Measurements from ENCODE around the gene NOXA1. TPM values are rescaled to one million over a fixed set of nuclear protein-coding genes. Genes with fewer than 3 reads are reported as not detected.

NOXA1 gene
- total RNA-seq, 1 donor from 2014 or later = 1.0 TPM

- DNase-seq (ENCODE audit: extremely low spot score, unreplicated experiment) = no peak
- H3K9me3 Mint-ChIP-seq (ENCODE audit: unreplicated experiment) = no peaks in the 10 kb centered on the region
- TF ChIP-seq CTCF (IDR thresholded peaks at IDR 0.05) = no peak
- H3K4me3 Mint-ChIP-seq (ENCODE audit: unreplicated experiment) = no peak overlapping the region
- no peak overlapping the region for H3K27ac Mint-ChIP-seq (ENCODE audit: unreplicated experiment)
- H3K27me3 Mint-ChIP-seq (ENCODE audit: unreplicated experiment) = peaks cover 14% of the 10 kb centered on the region
- H3K36me3 Mint-ChIP-seq (ENCODE audit: unreplicated experiment) = no peaks in the 10 kb centered on the region
- H3K4me1 Mint-ChIP-seq (ENCODE audit: unreplicated experiment) = no peaks in the 10 kb centered on the region
These were observed 44.7 kb downstream of the NOXA1 start for GRCh38 chr9:137467896-137468295.

GRCh38 chr9:137470785-137471184 lies 47.6 kb downstream of the NOXA1 start:
- H3K9me3 Mint-ChIP-seq (ENCODE audit: unreplicated experiment) = peaks cover 7% of the 10 kb centered on the region
- DNase-seq (ENCODE audit: extremely low spot score, unreplicated experiment) = no peak
- no peak overlapping the region for H3K27ac Mint-ChIP-seq (ENCODE audit: unreplicated experiment)
- peaks cover 5% of the 10 kb centered on the region for H3K36me3 Mint-ChIP-seq (ENCODE audit: unreplicated experiment)
- H3K27me3 Mint-ChIP-seq (ENCODE audit: unreplicated experiment) = peaks cover 14% of the 10 kb centered on the region
- TF ChIP-seq CTCF (IDR thresholded peaks at IDR 0.05) = no peak
- H3K4me3 Mint-ChIP-seq (ENCODE audit: unreplicated experiment) = no peak overlapping the region
- H3K4me1 Mint-ChIP-seq (ENCODE audit: unreplicated experiment) = no peaks in the 10 kb centered on the region

GRCh38 chr9:137474271-137474670 lies 51.1 kb downstream of the NOXA1 start:
- TF ChIP-seq CTCF (IDR thresholded peaks at IDR 0.05) = no peak
- Mint-ChIP-seq H3K27me3 (ENCODE audit: unreplicated experiment) (peaks cover 8% of the 10 kb centered on the region), H3K27ac (ENCODE audit: unreplicated experiment) (no peak overlapping the region), H3K4me1 (ENCODE audit: unreplicated experiment) (peaks cover 8% of the 10 kb centered on the region), H3K4me3 (ENCODE audit: unreplicated experiment) (no peak overlapping the region), H3K9me3 (ENCODE audit: unreplicated experiment) (peaks cover 13% of the 10 kb centered on the region), H3K36me3 (ENCODE audit: unreplicated experiment) (peaks cover 10% of the 10 kb centered on the region)
- DNase-seq (ENCODE audit: extremely low spot score, unreplicated experiment) = no peak

GRCh38 chr9:137475666-137476065 lies 52.5 kb downstream of the NOXA1 start:
- no peak for DNase-seq (ENCODE audit: extremely low spot score, unreplicated experiment)
- H3K4me1 Mint-ChIP-seq (ENCODE audit: unreplicated experiment) = peaks cover 20% of the 10 kb centered on the region
- peaks cover 13% of the 10 kb centered on the region for H3K9me3 Mint-ChIP-seq (ENCODE audit: unreplicated experiment)
- H3K4me3 Mint-ChIP-seq (ENCODE audit: unreplicated experiment) = no peak overlapping the region
- no peak for TF ChIP-seq CTCF (IDR thresholded peaks at IDR 0.05)
- no peak overlapping the region for H3K27ac Mint-ChIP-seq (ENCODE audit: unreplicated experiment)
- H3K27me3 Mint-ChIP-seq (ENCODE audit: unreplicated experiment) = peaks cover 2% of the 10 kb centered on the region
- H3K36me3 Mint-ChIP-seq (ENCODE audit: unreplicated experiment) = peaks cover 10% of the 10 kb centered on the region

DNA sequence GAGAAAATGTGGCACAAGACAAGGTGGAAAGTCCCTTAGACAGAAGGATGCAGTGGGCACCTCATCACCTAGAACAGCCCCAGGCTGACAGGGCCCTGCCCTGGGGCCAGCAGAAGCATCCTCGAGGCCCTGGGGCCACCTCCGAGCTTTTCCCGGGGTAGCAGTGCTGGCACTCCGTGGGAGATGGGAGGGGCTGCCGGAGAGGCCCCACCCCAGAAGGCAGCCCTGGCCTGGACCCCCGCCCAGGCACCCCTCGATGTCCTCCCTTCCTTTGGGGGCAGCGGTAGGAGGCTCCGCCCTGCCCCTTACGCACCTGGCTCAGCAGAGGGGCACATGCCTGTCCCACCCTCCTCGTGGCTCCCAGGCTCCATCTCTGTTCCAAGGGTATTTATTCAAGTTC lies 53.7 kb downstream of the NOXA1 start:
- no peak for DNase-seq (ENCODE audit: extremely low spot score, unreplicated experiment)
- Mint-ChIP-seq H3K27me3 (ENCODE audit: unreplicated experiment) (no peaks in the 10 kb centered on the region), H3K27ac (ENCODE audit: unreplicated experiment) (no peak overlapping the region), H3K4me3 (ENCODE audit: unreplicated experiment) (no peak overlapping the region), H3K36me3 (ENCODE audit: unreplicated experiment) (peaks cover 10% of the 10 kb centered on the region), H3K4me1 (ENCODE audit: unreplicated experiment) (peaks cover 28% of the 10 kb centered on the region), H3K9me3 (ENCODE audit: unreplicated experiment) (peaks cover 13% of the 10 kb centered on the region)
- no peak for TF ChIP-seq CTCF (IDR thresholded peaks at IDR 0.05)

Measured in osteocyte (in vitro differentiated cells).